Endothelial cell of umbilical vein (primary cell): Measurements from ENCODE around the gene FOXP1. TPM values are rescaled to one million over a fixed set of nuclear protein-coding genes. Genes with fewer than 3 reads are reported as not detected.

Experiments used
- BruUV-seq: library from RNA; stranded (reverse); fragments of 400-500 nt; replicated peaks from 2 replicates; lab custom pipeline; 2021; lab: Mats Ljungman, UMichigan
- CTCF ChIA-PET: fragments of 300-600, 350-600 bp; sonication (Branson Sonifier 250); formaldehyde crosslinking; loops from one replicate; lab custom pipeline; 2021; ENCODE audit warnings: antibody characterized with exemption, inconsistent platforms; lab: Charles Lee
- POLR2A ChIA-PET: fragments of 300-600, 350-600 bp; sonication (Branson Sonifier 250); formaldehyde crosslinking; loops from one replicate; lab custom pipeline; 2021; ENCODE audit warnings: antibody characterized with exemption, inconsistent platforms; lab: Charles Lee
- DNase-seq: peaks from one replicate; pipeline ENCODE4 v3.0.0-alpha.2; 2011; ENCODE audit warnings: low read depth, low spot score
- FAIRE-seq: peaks from 2 replicates; lab custom pipeline; 2011; peaks lifted over from hg19 to GRCh38; lab: Jason Lieb, UNC
- H2AFZ ChIP-seq: 2 replicates; pipeline ENCODE4 v1.6.0; 2012; ENCODE audit warnings: low read depth, low read length, control low read depth, inconsistent platforms
- H3K27ac ChIP-seq: 2 replicates; pipeline ENCODE4 v1.5.1; 2011; ENCODE audit warnings: low read depth, mild to moderate bottlenecking, control low read depth, low read length, moderate library complexity; ENCODE audit not compliant: insufficient read depth
- H3K27me3 ChIP-seq, 2 experiments: 2 replicates each; pipeline versions ENCODE4 v1.6.0 to v1.6.1; 2011; ENCODE audit warnings: low read length in 2 of 2, mixed read lengths in 1 of 2; ENCODE audit not compliant: control insufficient read depth in 2 of 2, insufficient read depth in 2 of 2
- H3K36me3 ChIP-seq, 2 experiments: 2 replicates in 1 of 2; 3 replicates in 1 of 2; pipeline ENCODE4 v1.5.1; 2011; ENCODE audit warnings: low read length in 2 of 2, mild to moderate bottlenecking in 1 of 2, moderate library complexity in 1 of 2; ENCODE audit not compliant: control insufficient read depth in 2 of 2, insufficient read depth in 2 of 2; ENCODE audit errors: extremely low read depth in 1 of 2
- H3K4me1 ChIP-seq: 3 replicates; pipeline ENCODE4 v1.5.1; 2011; ENCODE audit warnings: mild to moderate bottlenecking, low read length; ENCODE audit not compliant: control insufficient read depth, insufficient read depth; ENCODE audit errors: extremely low read depth
- H3K4me2 ChIP-seq: 2 replicates; pipeline ENCODE4 v1.6.1; 2011; ENCODE audit warnings: low read length, control low read depth, mixed read lengths; ENCODE audit not compliant: insufficient read depth
- H3K4me3 ChIP-seq, 3 experiments: fragments of 200-600 bp in 1 of 3; sonication (generic), shearing (Covaris generic) in 1 of 3; replicated peaks in 1 of 3; 2 replicates each; pipeline ENCODE4 v1.5.1; 2011 to 2016; ENCODE audit warnings: control low read depth in 3 of 3, low read length in 3 of 3, mild to moderate bottlenecking in 2 of 3, inconsistent platforms in 1 of 3, low read depth in 1 of 3, moderate library complexity in 1 of 3; ENCODE audit not compliant: insufficient read depth in 1 of 3
- H3K79me2 ChIP-seq: 2 replicates; pipeline ENCODE4 v1.6.0; 2012; ENCODE audit warnings: low read length, inconsistent platforms; ENCODE audit not compliant: control insufficient read depth, insufficient read depth
- H3K9ac ChIP-seq: replicated peaks from 2 replicates; pipeline ENCODE3; 2011; ENCODE audit warnings: low read length, control low read depth; ENCODE audit not compliant: insufficient read depth; ENCODE audit errors: extremely low read depth
- H3K9me1 ChIP-seq: replicated peaks from 3 replicates; pipeline ENCODE4 v1.6.0; 2011; ENCODE audit warnings: mild to moderate bottlenecking, low read length; ENCODE audit not compliant: control insufficient read depth, insufficient read depth; ENCODE audit errors: extremely low read depth
- H3K9me3 ChIP-seq: replicated peaks from 2 replicates; pipeline ENCODE4 v1.5.1; 2012; ENCODE audit warnings: low read length, inconsistent platforms; ENCODE audit not compliant: control insufficient read depth, insufficient read depth
- H4K20me1 ChIP-seq: replicated peaks from 2 replicates; pipeline ENCODE3; 2011; ENCODE audit warnings: mild to moderate bottlenecking, low read length; ENCODE audit not compliant: control insufficient read depth, insufficient read depth; ENCODE audit errors: extremely low read depth
- EZH2 ChIP-seq: IDR thresholded peaks from 2 replicates; pipeline ENCODE4 v1.6.1; 2012; ENCODE audit warnings: borderline replicate concordance, low read depth, mild to moderate bottlenecking, moderate library complexity, low read length, inconsistent platforms; ENCODE audit not compliant: severe bottlenecking
- FOS ChIP-seq: IDR thresholded peaks from 2 replicates; pipeline ENCODE4 v1.6.1; 2011; ENCODE audit warnings: mild to moderate bottlenecking, low read length, moderate library complexity, borderline replicate concordance; ENCODE audit not compliant: insufficient read depth
- GATA2 ChIP-seq: IDR thresholded peaks from 2 replicates; pipeline ENCODE4 v1.7.0; 2011; ENCODE audit warnings: low read depth, mild to moderate bottlenecking, moderate library complexity, mixed read lengths, low read length; ENCODE audit not compliant: insufficient read length, insufficient read depth
- JUN ChIP-seq: IDR thresholded peaks from 2 replicates; pipeline ENCODE4 v1.6.1; 2011; ENCODE audit warnings: borderline replicate concordance, low read depth; ENCODE audit not compliant: insufficient read length, insufficient read depth
- MYC ChIP-seq: IDR thresholded peaks from one replicate; pipeline ENCODE4 v1.6.1; 2011; ENCODE audit warnings: mild to moderate bottlenecking, low read depth, low read length
- POLR2A ChIP-seq: IDR thresholded peaks from 2 replicates; pipeline ENCODE4 v1.6.1; 2012; ENCODE audit warnings: low read depth, mild to moderate bottlenecking, control low read depth, low read length
- POLR2AphosphoS5 ChIP-seq: IDR thresholded peaks from 2 replicates; pipeline ENCODE4 v1.6.1; 2012; ENCODE audit warnings: low read depth, mild to moderate bottlenecking, control low read depth, low read length, moderate library complexity; ENCODE audit not compliant: insufficient read depth
- dilution Hi-C: fragments of 300-500 bp; cut with MboI; formaldehyde crosslinking; loops from one replicate; pipeline ENCODE4 v1.15.0; 2019; ENCODE audit warnings: low sequenced_read_pairs; ENCODE audit not compliant: extremely low pct_ligation_motif_present
- intact Hi-C: fragments of 100-400 bp; cut with micrococcal nuclease; formaldehyde crosslinking; loops from one replicate; pipeline ENCODE4 v1.10.0; 2022
- polyA plus RNA-seq, 4 experiments: library from polyadenylated mRNA; depleted of rRNA in 3 of 4; stranded (reverse) in 3 of 4; unstranded in 1 of 4; fragments of >200 nt; gene quantifications; 2 replicates each; pipeline versions ENCODE4 v1.2.1 to v1.2.3, GENCODE V29; 2011 to 2012; ENCODE audit warnings: missing spikeins in 1 of 4
- total RNA-seq: library from RNA; stranded (reverse); gene quantifications from 2 replicates; pipeline ENCODE4 v1.2.3, GENCODE V29; 2021
- TF ChIP-seq, protein P1 (sequence below), 2 donors: IDR thresholded peaks; 1 replicate in 1 of 2; 2 replicates in 1 of 2; pipeline ENCODE4 v1.5.1; 2011; ENCODE audit warnings: low read length in 2 of 2, mild to moderate bottlenecking in 2 of 2, moderate library complexity in 2 of 2, control low read depth in 1 of 2, inconsistent platforms in 1 of 2, low read depth in 1 of 2; ENCODE audit not compliant: insufficient read depth in 1 of 2; ENCODE audit errors: extremely low read depth in 1 of 2

FOXP1 gene
- total and polyA plus RNA-seq, 2 donors (not counting 3 experiments of a cell fraction or from before 2014, with no cell fraction given), result 41.0 to 107 TPM

DNA sequence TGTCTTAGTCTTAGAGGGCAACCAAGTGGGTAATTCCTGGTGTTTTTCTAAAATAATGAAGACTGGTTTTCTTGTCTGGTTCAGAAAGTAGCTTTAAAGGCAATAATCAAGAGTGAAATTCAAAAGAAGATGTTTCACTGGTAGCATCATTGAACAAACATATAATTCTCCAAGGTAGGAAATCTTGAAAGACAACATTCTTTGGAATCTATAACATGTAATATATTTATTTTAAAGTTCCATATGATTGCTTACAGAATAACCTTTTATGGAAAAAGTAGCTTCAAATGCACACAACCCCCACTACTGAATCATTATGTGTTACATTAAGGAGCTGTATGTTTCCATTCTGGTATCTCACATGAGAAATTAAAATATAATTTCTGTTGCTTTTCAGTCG lies 13.8 kb upstream of the FOXP1 start:
- CTCF ChIA-PET, result interaction anchor here (0.9 kb wide), 1 partner anchor 200 kb away, joined by 3 read pairs; no protein-coding TSS in a partner anchor

DNA sequence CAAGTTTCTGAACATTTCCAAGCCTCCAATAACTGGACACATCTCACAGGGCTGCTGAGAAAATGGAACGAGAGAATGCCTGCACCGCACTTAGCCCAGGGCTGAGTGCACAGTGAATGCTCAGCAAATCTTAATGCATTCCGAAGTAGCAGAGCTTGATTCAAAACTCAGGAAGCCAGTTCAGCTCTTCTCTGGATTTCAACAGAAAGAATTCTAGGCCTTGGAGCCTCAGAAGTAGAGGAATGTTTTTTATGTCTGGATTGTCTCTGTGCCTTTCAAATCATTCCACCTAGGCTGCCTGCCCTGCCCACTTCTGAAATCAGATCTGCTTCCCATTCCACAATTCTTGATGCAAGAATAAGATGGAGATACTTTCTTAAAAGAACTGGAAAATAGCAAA lies 9.6 kb upstream of the FOXP1 start:
- Histone ChIP-seq H3K9me3 (no peaks in the 10 kb centered on the region), H3K4me2 (no peak overlapping the region), H3K9ac (no peak overlapping the region), H3K27ac (no peak overlapping the region), H3K9me1 (no peaks in the 10 kb centered on the region), H3K79me2 (no peaks in the 10 kb centered on the region), H3K27me3 (no peaks in the 10 kb centered on the region), H3K4me1 (peaks cover 6% of the 10 kb centered on the region), H2AFZ (no peak overlapping the region), H3K36me3 (no peaks in the 10 kb centered on the region), H3K4me3 (no peak overlapping the region), H4K20me1 (no peaks in the 10 kb centered on the region)
- intact Hi-C loops (loop anchor here (5.0 kb wide), 1 partner anchor 1536 kb away; no protein-coding TSS in a partner anchor), dilution Hi-C loops (no loop called here)
- ChIA-PET POLR2A (no interaction called here), CTCF (no interaction called here)
- TF ChIP-seq FOS (no peak), MYC (no peak), GATA2 (no peak), POLR2AphosphoS5 (no peak), EZH2 (no peak)
- TF ChIP-seq, protein P1, sequence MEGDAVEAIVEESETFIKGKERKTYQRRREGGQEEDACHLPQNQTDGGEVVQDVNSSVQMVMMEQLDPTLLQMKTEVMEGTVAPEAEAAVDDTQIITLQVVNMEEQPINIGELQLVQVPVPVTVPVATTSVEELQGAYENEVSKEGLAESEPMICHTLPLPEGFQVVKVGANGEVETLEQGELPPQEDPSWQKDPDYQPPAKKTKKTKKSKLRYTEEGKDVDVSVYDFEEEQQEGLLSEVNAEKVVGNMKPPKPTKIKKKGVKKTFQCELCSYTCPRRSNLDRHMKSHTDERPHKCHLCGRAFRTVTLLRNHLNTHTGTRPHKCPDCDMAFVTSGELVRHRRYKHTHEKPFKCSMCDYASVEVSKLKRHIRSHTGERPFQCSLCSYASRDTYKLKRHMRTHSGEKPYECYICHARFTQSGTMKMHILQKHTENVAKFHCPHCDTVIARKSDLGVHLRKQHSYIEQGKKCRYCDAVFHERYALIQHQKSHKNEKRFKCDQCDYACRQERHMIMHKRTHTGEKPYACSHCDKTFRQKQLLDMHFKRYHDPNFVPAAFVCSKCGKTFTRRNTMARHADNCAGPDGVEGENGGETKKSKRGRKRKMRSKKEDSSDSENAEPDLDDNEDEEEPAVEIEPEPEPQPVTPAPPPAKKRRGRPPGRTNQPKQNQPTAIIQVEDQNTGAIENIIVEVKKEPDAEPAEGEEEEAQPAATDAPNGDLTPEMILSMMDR (IDR thresholded peaks at IDR 0.05; ENCODE audit: extremely low read depth in 1 of 2, insufficient read depth in 1 of 2, low read depth in 1 of 2, low read length in 2 of 2), result no peak
- no TSS peak for BruUV-seq
- FAIRE-seq (no peak), DNase-seq (no peak)

More for the DNA sequence above, 13.8 kb upstream of the FOXP1 start:
- H3K9ac ChIP-seq, result no peak overlapping the region
- H3K4me1 ChIP-seq, result peaks cover 7% of the 10 kb centered on the region
- H4K20me1 ChIP-seq, result no peaks in the 10 kb centered on the region
- DNase-seq (no peak), FAIRE-seq (no peak)
- no TSS peak for BruUV-seq
- no peaks in the 10 kb centered on the region for H3K79me2 ChIP-seq
- H3K9me3 ChIP-seq, result no peaks in the 10 kb centered on the region
- H3K4me2 ChIP-seq, result no peak overlapping the region
- no peak overlapping the region for H3K27ac ChIP-seq
- intact Hi-C loops, result no loop called here
- no peaks in the 10 kb centered on the region for H3K27me3 ChIP-seq
- TF ChIP-seq POLR2AphosphoS5 (no peak), FOS (no peak), POLR2A (no peak), JUN (no peak)
- TF ChIP-seq, protein P1 (IDR thresholded peaks at IDR 0.05; ENCODE audit: extremely low read depth in 1 of 2, insufficient read depth in 1 of 2, low read depth in 1 of 2, low read length in 2 of 2), result no peak
- no peaks in the 10 kb centered on the region for H3K9me1 ChIP-seq
- dilution Hi-C loops, result no loop called here
- no peaks in the 10 kb centered on the region for H3K36me3 ChIP-seq
- no peak overlapping the region for H3K4me3 ChIP-seq
- POLR2A ChIA-PET, result no interaction called here
- H2AFZ ChIP-seq, result no peak overlapping the region
